Measurements from ENCODE around the gene ANKZF1. TPM values are rescaled to one million over a fixed set of nuclear protein-coding genes. Genes with fewer than 3 reads are reported as not detected.

ANKZF1 gene
- total RNA-seq, 1 donor from 2014 or later, result 46.1 TPM

DNA sequence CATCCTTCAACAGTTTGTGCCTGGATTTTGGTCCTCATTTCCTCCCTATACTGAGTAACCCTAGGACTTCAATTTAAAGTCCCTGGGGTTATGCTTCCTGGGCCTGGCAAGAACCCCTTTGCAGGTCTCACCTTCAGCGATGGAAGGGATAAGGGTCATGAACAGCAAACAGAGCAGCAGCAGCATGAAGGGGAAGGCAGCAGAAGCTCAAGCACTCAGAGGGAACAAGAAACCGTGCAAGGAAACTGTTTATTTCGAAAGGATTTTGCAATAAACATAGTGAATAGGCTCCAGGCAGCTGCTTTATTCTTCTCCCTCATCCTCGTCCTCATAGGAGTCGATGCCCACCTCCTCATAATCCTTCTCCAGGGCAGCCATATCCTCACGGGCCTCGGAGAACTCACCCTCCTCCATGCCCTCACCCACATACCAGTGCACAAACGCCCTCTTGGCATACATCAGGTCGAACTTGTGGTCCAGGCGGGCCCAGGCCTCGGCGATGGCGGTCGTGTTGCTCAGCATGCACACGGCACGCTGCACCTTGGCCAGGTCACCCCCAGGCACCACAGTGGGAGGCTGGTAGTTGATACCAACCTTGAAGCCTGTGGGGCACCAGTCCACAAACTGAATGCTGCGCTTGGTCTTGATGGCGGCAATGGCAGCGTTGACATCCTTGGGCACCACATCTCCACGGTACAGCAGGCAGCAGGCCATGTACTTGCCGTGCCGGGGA, 20.6 kb downstream of the ANKZF1 start:
- H3K27me3 ChIP-seq (ENCODE audit: low read depth), result no peaks in the 10 kb centered on the region
- ATAC-seq (no peak), DNase-seq (no peak)
- intact Hi-C loops (cut with DNase I), result no loop called here
- peak overlapping the region; percentile 41 for H3K4me3 ChIP-seq
- H3K9me3 ChIP-seq, result no peaks in the 10 kb centered on the region
- TF ChIP-seq, protein P1, sequence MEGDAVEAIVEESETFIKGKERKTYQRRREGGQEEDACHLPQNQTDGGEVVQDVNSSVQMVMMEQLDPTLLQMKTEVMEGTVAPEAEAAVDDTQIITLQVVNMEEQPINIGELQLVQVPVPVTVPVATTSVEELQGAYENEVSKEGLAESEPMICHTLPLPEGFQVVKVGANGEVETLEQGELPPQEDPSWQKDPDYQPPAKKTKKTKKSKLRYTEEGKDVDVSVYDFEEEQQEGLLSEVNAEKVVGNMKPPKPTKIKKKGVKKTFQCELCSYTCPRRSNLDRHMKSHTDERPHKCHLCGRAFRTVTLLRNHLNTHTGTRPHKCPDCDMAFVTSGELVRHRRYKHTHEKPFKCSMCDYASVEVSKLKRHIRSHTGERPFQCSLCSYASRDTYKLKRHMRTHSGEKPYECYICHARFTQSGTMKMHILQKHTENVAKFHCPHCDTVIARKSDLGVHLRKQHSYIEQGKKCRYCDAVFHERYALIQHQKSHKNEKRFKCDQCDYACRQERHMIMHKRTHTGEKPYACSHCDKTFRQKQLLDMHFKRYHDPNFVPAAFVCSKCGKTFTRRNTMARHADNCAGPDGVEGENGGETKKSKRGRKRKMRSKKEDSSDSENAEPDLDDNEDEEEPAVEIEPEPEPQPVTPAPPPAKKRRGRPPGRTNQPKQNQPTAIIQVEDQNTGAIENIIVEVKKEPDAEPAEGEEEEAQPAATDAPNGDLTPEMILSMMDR (IDR thresholded peaks at IDR 0.05), result no peak
- H3K27ac ChIP-seq, result peak overlapping the region; percentile 91
- peaks cover 76% of the 10 kb centered on the region for H3K4me1 ChIP-seq
- H3K36me3 ChIP-seq, result peaks cover 28% of the 10 kb centered on the region

DNA sequence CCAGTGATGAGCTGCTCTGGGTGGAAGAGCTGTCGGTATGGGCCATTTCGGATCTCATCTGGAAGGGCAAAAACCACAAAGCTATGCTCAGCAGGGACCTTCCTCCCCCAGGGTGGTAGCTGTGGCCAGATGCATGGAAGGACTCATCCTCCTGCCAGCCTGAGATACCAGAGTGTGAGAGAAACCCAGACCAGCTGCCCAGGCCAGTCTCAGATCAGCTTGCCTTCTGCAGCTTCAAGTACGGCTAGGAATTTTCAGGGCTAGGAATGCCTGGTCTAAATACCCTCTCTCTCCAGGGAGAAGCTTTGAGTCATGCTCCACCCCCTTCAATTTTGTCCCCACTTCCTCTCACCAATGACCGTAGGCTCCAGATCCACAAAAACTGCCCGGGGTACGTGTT, 22.1 kb downstream of the ANKZF1 start:
- no peak for ATAC-seq
- DNase-seq, result no peak
- TF ChIP-seq, protein P1 (IDR thresholded peaks at IDR 0.05), result no peak
- peak overlapping the region; percentile 85 for H3K27ac ChIP-seq
- H3K4me3 ChIP-seq, result peak overlapping the region; percentile 72
- no peaks in the 10 kb centered on the region for H3K27me3 ChIP-seq (ENCODE audit: low read depth)
- peaks cover 67% of the 10 kb centered on the region for H3K4me1 ChIP-seq
- intact Hi-C loops (cut with DNase I), result no loop called here
- peaks cover 28% of the 10 kb centered on the region for H3K36me3 ChIP-seq
- no peaks in the 10 kb centered on the region for H3K9me3 ChIP-seq

DNA sequence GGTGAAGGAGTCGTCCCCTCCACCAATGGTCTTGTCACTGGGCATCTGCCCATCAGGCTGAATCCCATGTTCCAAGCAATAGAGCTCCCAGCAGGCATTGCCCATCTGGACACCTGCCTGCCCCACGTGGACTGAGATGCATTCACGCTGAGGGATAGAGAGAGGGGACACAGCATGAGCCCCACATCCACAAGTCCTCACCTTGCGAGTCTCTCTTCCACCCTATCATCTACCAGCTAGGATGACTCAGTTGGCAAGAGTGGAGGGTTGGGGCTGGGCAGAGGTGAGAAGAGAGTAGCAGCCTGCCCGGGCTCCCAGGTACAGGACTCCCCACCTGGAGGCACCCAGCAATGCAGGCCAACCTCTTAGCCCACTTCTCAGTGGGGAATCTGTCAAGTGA, 22.5 kb downstream of the ANKZF1 start:
- TF ChIP-seq, protein P1 (IDR thresholded peaks at IDR 0.05), result no peak

DNA sequence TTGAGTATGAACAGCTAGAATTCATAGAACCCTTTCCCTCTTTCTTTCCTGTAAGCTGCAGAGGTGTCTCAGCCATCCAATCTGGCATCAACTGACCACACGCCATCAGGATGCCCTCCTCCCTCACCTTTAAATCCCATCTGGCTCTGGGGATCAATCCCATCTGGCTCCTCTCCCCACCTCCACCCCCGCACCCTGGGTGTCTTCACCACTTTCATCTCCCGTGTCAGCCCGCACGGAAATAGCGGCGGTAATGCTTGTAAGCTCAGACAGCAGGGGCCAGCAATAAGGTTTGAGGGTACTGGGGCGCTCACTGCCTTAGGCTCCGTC, 22.9 kb downstream of the ANKZF1 start:
- TF ChIP-seq, protein P1 (IDR thresholded peaks at IDR 0.05), result no peak
- ATAC-seq (no peak), DNase-seq (no peak)
- peak overlapping the region; percentile 85 for H3K27ac ChIP-seq
- H3K4me3 ChIP-seq, result peak overlapping the region; percentile 72
- H3K4me1 ChIP-seq, result peaks cover 58% of the 10 kb centered on the region
- H3K36me3 ChIP-seq, result peaks cover 19% of the 10 kb centered on the region
- intact Hi-C loops (cut with DNase I), result no loop called here
- H3K9me3 ChIP-seq, result no peaks in the 10 kb centered on the region
- H3K27me3 ChIP-seq (ENCODE audit: low read depth), result no peaks in the 10 kb centered on the region

More for the DNA sequence above, 22.5 kb downstream of the ANKZF1 start:
- Histone ChIP-seq H3K36me3 (peaks cover 23% of the 10 kb centered on the region), H3K27me3 (ENCODE audit: low read depth) (no peaks in the 10 kb centered on the region), H3K4me1 (peaks cover 62% of the 10 kb centered on the region), H3K9me3 (no peaks in the 10 kb centered on the region), H3K27ac (peak overlapping the region; percentile 85), H3K4me3 (peak overlapping the region; percentile 72)
- ATAC-seq, result no peak
- DNase-seq, result no peak
- intact Hi-C loops (cut with DNase I), result no loop called here

DNA sequence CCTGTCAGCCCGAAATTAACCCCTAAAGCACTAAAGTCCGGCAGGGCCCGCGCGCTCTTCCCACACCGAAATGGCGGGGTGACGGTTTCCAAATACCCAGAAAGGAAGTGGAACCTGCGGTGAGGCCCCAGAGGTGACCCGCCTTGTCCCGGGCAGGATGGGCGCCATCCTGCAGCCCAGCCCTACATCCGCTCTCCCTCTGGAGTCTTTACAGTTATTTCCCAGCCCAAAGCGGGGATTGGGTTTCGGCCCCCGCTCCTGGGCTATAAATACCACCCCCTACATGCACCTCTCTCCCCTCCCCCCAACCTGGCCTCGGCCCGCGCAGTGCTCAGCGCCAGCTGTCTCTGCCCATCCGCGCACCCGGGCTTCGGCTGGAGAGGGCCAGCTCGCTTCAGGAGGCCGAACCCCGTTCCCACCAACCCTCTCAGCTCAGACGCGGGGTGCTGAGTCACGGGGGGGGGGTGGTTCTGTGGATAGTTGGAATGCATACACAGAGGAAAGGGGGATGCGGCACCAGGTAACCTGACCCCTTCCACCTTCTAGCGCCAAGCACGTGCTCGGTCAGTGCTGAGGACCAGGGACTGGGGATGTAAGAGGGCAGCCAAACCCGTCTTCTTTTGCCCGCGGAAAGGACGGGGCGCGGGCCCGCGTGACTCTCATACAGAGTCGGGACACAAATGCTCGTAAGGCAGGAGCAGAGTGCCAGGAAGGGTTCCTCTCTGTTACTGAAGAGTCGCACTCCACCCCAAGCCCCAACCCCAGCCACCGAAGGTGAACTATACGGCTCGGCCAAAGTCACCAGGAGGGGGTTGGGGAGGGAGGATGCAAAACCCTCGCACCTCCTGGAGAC, 23.5 kb downstream of the ANKZF1 start, which contains the start of gene TUBA4B:
TSS of gene TUBA4B (plus strand) at position 344 of the 853 bp plus-strand sequence. CDS start at position 509, 165 bp downstream.
- Histone ChIP-seq H3K4me1 (peaks cover 53% of the 10 kb centered on the region), H3K27me3 (ENCODE audit: low read depth) (no peaks in the 10 kb centered on the region), H3K36me3 (peaks cover 14% of the 10 kb centered on the region), H3K4me3 (peak within 1 kb of the TSS; percentile 72), H3K9me3 (no peaks in the 10 kb centered on the region), H3K27ac (peak within 1 kb of the TSS; percentile 85)
- TF ChIP-seq, protein P1 (IDR thresholded peaks at IDR 0.05), result no peak
- ATAC-seq (peak; percentile 6 to 31), DNase-seq (peak; percentile 66)
- intact Hi-C loops (cut with DNase I), result no loop called here
